Left lung (tissue), 10 donors: ENCODE measurements around the gene NUDT2. TPM values are rescaled to one million over a fixed set of nuclear protein-coding genes. Genes with fewer than 3 reads are reported as not detected.
A peak's percentile ranks its signal among the peaks of the same experiment; 100 is the strongest.

ENCODE experiments used
- ATAC-seq: fragments of 200-7000 bp; cut with Tn5 transposase; one replicate; pipeline ENCODE4 v1.9.1; 2020; ENCODE audit warnings: moderate library complexity
- DNase-seq, 4 donors: peaks; one replicate each; pipeline ENCODE4 v3.0.0-alpha.2; 2013 to 2020
- H3K27ac ChIP-seq, 2 donors: fragments of 200-600 bp; sonication (generic) in 1 of 2; one replicate each; pipeline versions ENCODE4 v1.5.0 to v1.8.0; 2020 to 2021
- H3K27me3 ChIP-seq, 2 donors: fragments of 200-600 bp; sonication (generic) in 1 of 2; one replicate each; pipeline versions ENCODE4 v1.5.0 to v1.8.0; 2020 to 2021
- H3K36me3 ChIP-seq, 2 donors: fragments of 200-600 bp; sonication (generic) in 1 of 2; one replicate each; pipeline versions ENCODE4 v1.5.0 to v1.8.0; 2020 to 2021
- H3K4me1 ChIP-seq, 2 donors: fragments of 200-600 bp; one replicate each; pipeline ENCODE4 v1.8.0; 2021
- H3K4me3 ChIP-seq, 2 donors: fragments of 200-600 bp; sonication (generic) in 1 of 2; one replicate each; pipeline versions ENCODE4 v1.5.0 to v1.8.0; 2020 to 2021; ENCODE audit warnings: mild to moderate bottlenecking in 1 of 2
- H3K9me3 ChIP-seq, 2 donors: fragments of 200-600 bp; sonication (generic) in 1 of 2; one replicate each; pipeline versions ENCODE4 v1.5.0 to v1.8.0; 2020 to 2021
- intact Hi-C, 2 donors: fragments of 100-400 bp; cut with DNase I; formaldehyde crosslinking; loops; one replicate each; pipeline versions ENCODE4 v1.11.2 to v1.14.2; 2022
- polyA plus RNA-seq, 6 donors: library from polyadenylated mRNA; unstranded; fragments of 120-200 nt; gene quantifications; one replicate each; pipeline ENCODE4 v1.2.1, GENCODE V29; 2013; ENCODE audit not compliant: insufficient read length in 6 of 6
- total RNA-seq, 2 donors: library from RNA; stranded (reverse); fragmentation: NEBNext Ultra II Directional; extraction: Animal tissue kit (Norgen Biotek cat#: 25700); gene quantifications; one replicate each; pipeline ENCODE4 v1.2.1, GENCODE V29; 2021
- TF ChIP-seq, protein P1 (sequence below), 2 donors: fragments of 200-600 bp; sonication (generic) in 1 of 2; IDR thresholded peaks; one replicate each; pipeline versions ENCODE4 v1.5.0 to v1.8.0; 2021; ENCODE audit warnings: antibody characterized with exemption in 2 of 2
- donor health status: DM: no; HTN: yes; CAD: no.
- donor health status: DM: no; HTN: no; CAD: no.

Gene NUDT2
- total and polyA plus RNA-seq, 8 donors = 10.3 to 25.6 (median 22.1) TPM

DNA sequence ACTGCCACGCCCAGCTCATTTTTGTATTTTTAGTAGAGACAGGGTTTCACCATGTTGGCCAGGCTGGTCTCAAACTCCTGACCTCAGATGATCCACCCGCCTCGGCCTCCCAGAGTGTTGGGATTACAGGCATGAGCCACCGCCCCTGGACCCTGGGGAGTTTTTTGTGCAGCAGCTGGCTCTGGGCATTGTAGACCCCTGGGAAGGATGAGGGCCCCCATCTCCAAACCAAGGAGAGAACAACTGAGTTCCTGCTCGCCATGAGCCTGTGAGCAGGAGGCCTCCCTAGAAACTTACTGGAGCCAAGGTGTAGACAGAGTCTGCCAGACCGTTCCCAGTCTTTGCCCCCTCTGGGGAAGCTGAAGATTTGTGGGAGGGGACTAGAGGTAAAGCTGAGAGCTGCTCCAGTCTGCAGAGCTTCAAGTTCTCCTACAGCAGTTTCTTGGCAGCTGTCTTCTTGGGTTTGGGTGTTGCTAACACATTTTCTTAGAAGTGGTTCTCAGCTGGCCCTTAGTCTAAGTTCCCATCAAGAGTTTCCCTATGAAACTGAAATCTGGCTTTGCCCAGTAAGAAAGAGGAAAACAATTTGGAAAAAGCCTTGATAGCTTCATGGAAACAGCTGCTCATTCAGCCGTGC is 12.4 kb downstream of the NUDT2 start:
- TF ChIP-seq, protein P1, sequence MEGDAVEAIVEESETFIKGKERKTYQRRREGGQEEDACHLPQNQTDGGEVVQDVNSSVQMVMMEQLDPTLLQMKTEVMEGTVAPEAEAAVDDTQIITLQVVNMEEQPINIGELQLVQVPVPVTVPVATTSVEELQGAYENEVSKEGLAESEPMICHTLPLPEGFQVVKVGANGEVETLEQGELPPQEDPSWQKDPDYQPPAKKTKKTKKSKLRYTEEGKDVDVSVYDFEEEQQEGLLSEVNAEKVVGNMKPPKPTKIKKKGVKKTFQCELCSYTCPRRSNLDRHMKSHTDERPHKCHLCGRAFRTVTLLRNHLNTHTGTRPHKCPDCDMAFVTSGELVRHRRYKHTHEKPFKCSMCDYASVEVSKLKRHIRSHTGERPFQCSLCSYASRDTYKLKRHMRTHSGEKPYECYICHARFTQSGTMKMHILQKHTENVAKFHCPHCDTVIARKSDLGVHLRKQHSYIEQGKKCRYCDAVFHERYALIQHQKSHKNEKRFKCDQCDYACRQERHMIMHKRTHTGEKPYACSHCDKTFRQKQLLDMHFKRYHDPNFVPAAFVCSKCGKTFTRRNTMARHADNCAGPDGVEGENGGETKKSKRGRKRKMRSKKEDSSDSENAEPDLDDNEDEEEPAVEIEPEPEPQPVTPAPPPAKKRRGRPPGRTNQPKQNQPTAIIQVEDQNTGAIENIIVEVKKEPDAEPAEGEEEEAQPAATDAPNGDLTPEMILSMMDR (IDR thresholded peaks at IDR 0.05) = no peak
- peak in 1 of 4 donors; percentile 23 for DNase-seq
- intact Hi-C loops = no loop called here
- Histone ChIP-seq H3K36me3 (peaks cover 0 to 68% of the 10 kb centered on the region in 2 donors), H3K27ac (no peak overlapping the region), H3K4me1 (peaks cover 0 to 3% of the 10 kb centered on the region in 2 donors), H3K4me3 (no peak overlapping the region), H3K9me3 (no peaks in the 10 kb centered on the region), H3K27me3 (no peaks in the 10 kb centered on the region)
- peak; percentile 51 for ATAC-seq

DNA sequence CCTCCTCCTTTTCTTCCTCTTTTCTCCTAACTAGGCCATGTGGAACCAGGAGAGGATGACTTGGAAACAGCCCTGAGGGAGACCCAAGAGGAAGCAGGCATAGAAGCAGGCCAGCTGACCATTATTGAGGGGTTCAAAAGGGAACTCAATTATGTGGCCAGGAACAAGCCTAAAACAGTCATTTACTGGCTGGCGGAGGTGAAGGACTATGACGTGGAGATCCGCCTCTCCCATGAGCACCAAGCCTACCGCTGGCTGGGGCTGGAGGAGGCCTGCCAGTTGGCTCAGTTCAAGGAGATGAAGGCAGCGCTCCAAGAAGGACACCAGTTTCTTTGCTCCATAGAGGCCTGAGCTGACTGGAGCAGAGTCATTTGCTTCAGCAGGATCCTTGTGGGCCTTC is 13.7 kb downstream of the NUDT2 start:
- Histone ChIP-seq H3K9me3 (no peaks in the 10 kb centered on the region), H3K27ac (no peak overlapping the region), H3K27me3 (no peaks in the 10 kb centered on the region), H3K4me3 (no peak overlapping the region), H3K36me3 (peaks cover 0 to 62% of the 10 kb centered on the region in 2 donors), H3K4me1 (peaks cover 0 to 3% of the 10 kb centered on the region in 2 donors)
- intact Hi-C loops = no loop called here
- TF ChIP-seq, protein P1 (IDR thresholded peaks at IDR 0.05) = no peak
- DNase-seq (peak in 2 of 4 donors; percentile 44 to 52), ATAC-seq (peak; percentile 50)

DNA sequence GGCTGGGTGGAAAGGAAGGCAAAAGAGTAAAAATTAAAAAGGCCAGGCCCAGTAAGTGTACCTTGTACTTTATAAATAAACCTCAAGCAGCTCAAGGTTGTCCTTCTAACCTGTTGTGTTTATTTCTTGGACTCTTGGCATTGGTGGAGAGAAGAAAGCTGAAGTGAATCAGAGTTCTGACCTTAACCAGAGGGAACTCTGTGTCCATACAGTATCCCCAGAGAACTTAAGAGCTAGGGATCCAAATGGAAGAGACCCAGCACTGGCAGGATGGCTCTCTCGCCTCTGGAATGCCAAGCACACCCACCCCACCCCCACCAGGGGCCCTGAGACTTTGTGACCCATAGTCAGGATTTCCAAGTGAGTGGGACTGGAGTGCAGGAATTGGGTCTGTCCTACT is 14.2 kb downstream of the NUDT2 start:
- DNase-seq (no peak), ATAC-seq (no peak)
- TF ChIP-seq, protein P1 (IDR thresholded peaks at IDR 0.05) = no peak
- H3K27ac ChIP-seq = no peak overlapping the region
- H3K4me3 ChIP-seq = no peak overlapping the region
- no peaks in the 10 kb centered on the region for H3K9me3 ChIP-seq
- no peaks in the 10 kb centered on the region for H3K27me3 ChIP-seq
- H3K36me3 ChIP-seq = peaks cover 0 to 60% of the 10 kb centered on the region in 2 donors
- intact Hi-C loops = no loop called here
- H3K4me1 ChIP-seq = peaks cover 0 to 3% of the 10 kb centered on the region in 2 donors

DNA sequence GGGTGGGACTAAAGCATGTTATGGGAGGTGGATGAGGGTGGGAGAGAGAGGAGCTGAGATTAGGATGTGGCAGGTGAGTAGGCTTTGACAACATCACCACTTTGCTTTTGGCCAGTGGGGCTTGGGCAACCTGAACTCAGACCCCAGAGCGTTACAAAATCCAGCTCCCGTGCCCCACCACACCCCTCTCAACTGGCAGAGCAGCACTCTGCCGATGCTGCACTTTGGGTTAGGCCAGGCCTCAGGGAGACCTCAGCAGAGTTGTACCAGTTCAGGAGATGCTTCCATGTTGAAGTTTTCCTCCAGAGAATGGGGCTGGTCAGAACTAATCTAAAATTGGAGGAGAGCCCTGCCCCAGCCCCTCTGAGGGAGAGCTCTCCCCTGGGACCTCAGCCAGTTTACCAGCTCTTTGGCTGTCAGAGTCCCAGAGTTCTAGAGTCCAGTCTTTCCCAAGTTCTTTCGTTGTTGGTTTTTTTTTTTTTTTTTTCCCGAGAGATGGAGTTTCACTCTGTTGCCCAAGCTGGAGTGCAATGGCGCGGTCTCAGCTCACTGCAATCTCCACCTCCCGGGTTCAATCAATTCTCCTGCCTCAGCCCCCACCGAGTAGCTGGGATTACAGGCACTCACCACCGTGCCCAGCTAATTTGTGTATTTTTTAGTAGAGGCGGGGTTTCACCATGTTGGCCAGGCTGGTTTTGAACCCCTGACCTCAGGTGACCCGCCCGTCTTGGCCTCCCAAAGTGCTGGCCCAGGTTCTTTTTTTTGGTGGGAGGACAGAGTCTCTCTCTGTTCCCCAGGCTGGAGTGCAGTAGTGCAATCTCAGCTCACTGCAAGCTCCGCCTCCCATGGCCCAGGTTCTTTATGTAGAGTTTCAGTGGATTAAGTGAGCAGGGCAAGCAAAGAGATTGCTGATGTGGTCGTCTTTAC is 17.8 kb downstream of the NUDT2 start:
- intact Hi-C loops = no loop called here
- Histone ChIP-seq H3K9me3 (no peaks in the 10 kb centered on the region), H3K4me1 (peaks cover 0 to 3% of the 10 kb centered on the region in 2 donors), H3K4me3 (no peak overlapping the region), H3K27ac (no peak overlapping the region), H3K36me3 (peaks cover 0 to 30% of the 10 kb centered on the region in 2 donors), H3K27me3 (no peaks in the 10 kb centered on the region)
- no peak for ATAC-seq
- DNase-seq = no peak
- TF ChIP-seq, protein P1 (IDR thresholded peaks at IDR 0.05) = no peak

DNA sequence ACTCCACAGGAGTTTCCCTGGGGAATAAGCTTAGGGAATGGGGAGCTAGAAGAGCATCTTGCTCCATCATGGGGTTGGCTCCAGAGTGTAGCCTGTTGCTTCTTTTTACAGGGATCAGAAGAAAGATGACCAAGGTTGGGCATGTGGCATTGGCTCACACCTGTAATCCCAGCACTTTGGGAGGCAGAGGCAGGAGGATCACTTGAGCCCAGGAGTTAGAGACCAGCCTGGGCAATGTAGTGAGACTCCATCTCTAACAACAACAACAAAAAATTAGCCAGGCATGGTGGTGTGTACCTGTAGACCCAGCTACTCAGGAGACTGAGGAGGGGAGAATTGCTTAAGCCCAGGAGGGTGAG is 18.4 kb downstream of the NUDT2 start:
- Histone ChIP-seq H3K4me1 (peaks cover 0 to under 1% of the 10 kb centered on the region in 2 donors), H3K9me3 (no peaks in the 10 kb centered on the region), H3K27me3 (no peaks in the 10 kb centered on the region), H3K4me3 (no peak overlapping the region), H3K27ac (no peak overlapping the region), H3K36me3 (peaks cover 0 to 25% of the 10 kb centered on the region in 2 donors)
- ATAC-seq (no peak), DNase-seq (no peak)
- intact Hi-C loops = no loop called here
- TF ChIP-seq, protein P1 (IDR thresholded peaks at IDR 0.05) = no peak
